ENCODE results near the gene ZC3H7A. TPM values are rescaled to one million over a fixed set of nuclear protein-coding genes. Genes with fewer than 3 reads are reported as not detected.

Gene ZC3H7A
- total RNA-seq, 1 experiment from 2014 or later, result 43.1 TPM

DNA sequence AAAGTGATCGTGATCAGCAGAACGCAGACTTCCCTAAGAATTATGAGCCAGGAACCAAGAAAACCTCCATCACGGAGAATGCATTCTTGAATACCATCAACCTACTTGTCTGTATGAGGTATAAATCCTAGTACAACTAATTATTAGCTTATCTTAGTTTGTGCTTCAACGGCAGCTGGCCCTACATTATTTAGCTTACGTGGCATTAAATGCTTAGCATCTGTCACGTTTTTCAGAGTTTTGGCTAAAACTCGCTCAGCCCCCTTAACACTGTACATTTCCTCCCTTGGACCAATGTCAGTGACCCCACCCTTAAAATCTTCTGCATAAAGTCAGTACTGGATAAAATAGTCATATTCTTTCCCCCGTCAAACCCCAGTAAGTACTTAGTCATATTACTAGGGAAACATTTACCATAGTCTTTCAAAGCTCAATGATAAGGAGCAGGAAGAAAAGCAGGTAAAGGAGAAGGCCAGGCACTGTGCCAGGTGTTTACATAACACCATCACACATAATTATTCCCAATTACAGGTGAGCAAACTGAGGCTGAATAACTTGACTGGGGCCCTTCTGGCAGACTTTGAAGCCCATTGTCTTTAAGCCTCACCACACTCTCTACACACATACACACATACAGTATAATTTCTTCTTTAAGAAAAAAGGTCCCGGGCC is 37.8 kb downstream of the ZC3H7A start:
- Mint-ChIP-seq H3K36me3 (ENCODE audit: insufficient read depth in 1 of 3, low read depth in 3 of 3) (peaks cover 28 to 78% (median 74%) of the 10 kb centered on the region in 3 experiments; a peak in 6 of 7 replicates), H3K27ac (0 out of 7 replicates have a peak overlapping the region, but pooled peaks of 1 of the 3 experiments have one; percentile 8), H3K9me3 (no peaks in the 10 kb centered on the region), H3K4me3 (no peak overlapping the region), H3K27me3 (ENCODE audit: low read depth) (no peaks in the 10 kb centered on the region), H3K4me1 (no peaks in the 10 kb centered on the region)
- TF ChIP-seq, protein P1, sequence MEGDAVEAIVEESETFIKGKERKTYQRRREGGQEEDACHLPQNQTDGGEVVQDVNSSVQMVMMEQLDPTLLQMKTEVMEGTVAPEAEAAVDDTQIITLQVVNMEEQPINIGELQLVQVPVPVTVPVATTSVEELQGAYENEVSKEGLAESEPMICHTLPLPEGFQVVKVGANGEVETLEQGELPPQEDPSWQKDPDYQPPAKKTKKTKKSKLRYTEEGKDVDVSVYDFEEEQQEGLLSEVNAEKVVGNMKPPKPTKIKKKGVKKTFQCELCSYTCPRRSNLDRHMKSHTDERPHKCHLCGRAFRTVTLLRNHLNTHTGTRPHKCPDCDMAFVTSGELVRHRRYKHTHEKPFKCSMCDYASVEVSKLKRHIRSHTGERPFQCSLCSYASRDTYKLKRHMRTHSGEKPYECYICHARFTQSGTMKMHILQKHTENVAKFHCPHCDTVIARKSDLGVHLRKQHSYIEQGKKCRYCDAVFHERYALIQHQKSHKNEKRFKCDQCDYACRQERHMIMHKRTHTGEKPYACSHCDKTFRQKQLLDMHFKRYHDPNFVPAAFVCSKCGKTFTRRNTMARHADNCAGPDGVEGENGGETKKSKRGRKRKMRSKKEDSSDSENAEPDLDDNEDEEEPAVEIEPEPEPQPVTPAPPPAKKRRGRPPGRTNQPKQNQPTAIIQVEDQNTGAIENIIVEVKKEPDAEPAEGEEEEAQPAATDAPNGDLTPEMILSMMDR (conservative IDR thresholded peaks at IDR 0.05), result no peak
- Histone ChIP-seq H3K27me3 (ENCODE audit: insufficient read depth, low read length) (no peaks in the 10 kb centered on the region), H2BK12ac (ENCODE audit: insufficient read length, low read depth, low read length) (no peak overlapping the region), H3K23me2 (ENCODE audit: insufficient read length, low read depth, low read length, poor library complexity, severe bottlenecking) (no peaks in the 10 kb centered on the region), H3K4ac (ENCODE audit: low read depth, low read length) (no peak overlapping the region), H3K23ac (ENCODE audit: insufficient read length, low read depth, low read length) (no peak overlapping the region), H2BK20ac (ENCODE audit: low read depth, low read length, poor library complexity, severe bottlenecking) (no peak overlapping the region), H3K9me3 (ENCODE audit: control insufficient read depth, low read depth, low read length) (no peaks in the 10 kb centered on the region), H4K20me1 (ENCODE audit: control insufficient read depth, insufficient read depth, insufficient read length) (no peaks in the 10 kb centered on the region), H3K79me1 (ENCODE audit: insufficient read depth, low read depth, low read length, poor library complexity, severe bottlenecking) (no peaks in the 10 kb centered on the region), H3K9ac (ENCODE audit: extremely low read depth, insufficient read length, low read length) (no peak overlapping the region), H2BK5ac (ENCODE audit: insufficient read length, low read length) (no peak overlapping the region), H2AK5ac (ENCODE audit: insufficient read length, low read length) (no peak overlapping the region), H2BK120ac (ENCODE audit: low read depth, low read length, poor library complexity, severe bottlenecking) (no peak overlapping the region), H3K14ac (ENCODE audit: insufficient read depth, low read length) (no peak overlapping the region), H3K18ac (ENCODE audit: insufficient read length, low read depth, low read length) (no peak overlapping the region), H3K4me1 (ENCODE audit: insufficient read depth, low read length) (no peaks in the 10 kb centered on the region), H3K56ac (ENCODE audit: insufficient read length, low read depth, low read length) (no peak overlapping the region), H2BK15ac (ENCODE audit: low read depth, low read length) (no peak overlapping the region), H3K79me2 (ENCODE audit: insufficient read depth, low read length) (no peaks in the 10 kb centered on the region), H2AFZ (ENCODE audit: low read length) (no peak overlapping the region), H4K5ac (ENCODE audit: insufficient read length, low read depth, low read length) (no peak overlapping the region), H4K8ac (replicated peaks; ENCODE audit: insufficient read length, low read depth, low read length) (no peak overlapping the region), H4K91ac (ENCODE audit: insufficient read length, low read depth, low read length) (no peak overlapping the region), H3T11ph (ENCODE audit: low read length) (no peak overlapping the region), H3K27ac (ENCODE audit: insufficient read length, low read depth, low read length) (no peak overlapping the region), H3K4me2 (ENCODE audit: insufficient read depth, insufficient read length, low read length) (no peak overlapping the region)
- DNase-seq, result no peak
- no CpG with 5 or more reads among the region's 9 CpGs for WGBS (ENCODE audit: extremely low coverage, insufficient read length, low lambda C conversion rate)
